Measurements from ENCODE around the gene HSPA8. TPM values are rescaled to one million over a fixed set of nuclear protein-coding genes. Genes with fewer than 3 reads are reported as not detected.
A peak's percentile ranks its signal among the peaks of the same experiment; 100 is the strongest.

Gene HSPA8
- total RNA-seq, 2 donors from 2014 or later = 1,108 to 1,228 TPM

DNA sequence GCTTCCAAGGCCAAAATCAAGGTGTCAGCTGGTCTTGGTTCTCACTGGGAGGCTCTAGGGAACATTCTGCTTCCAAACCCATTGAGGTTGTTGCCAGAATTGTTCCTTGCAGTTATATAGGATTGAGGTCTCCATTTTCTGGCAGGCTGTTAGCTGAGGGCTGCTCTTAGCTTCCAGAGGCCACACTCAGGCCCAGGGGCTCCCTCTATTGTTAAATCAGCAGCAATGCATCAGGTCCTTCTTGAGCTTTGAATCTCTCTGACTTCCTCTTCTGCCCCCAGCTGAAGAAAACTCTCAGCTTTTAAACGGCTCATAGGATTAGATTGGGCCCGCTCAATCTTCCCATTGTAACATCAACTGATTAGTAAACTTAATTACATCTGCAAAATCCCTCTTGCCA, 41.0 kb downstream of the HSPA8 start:
- no peaks in the 10 kb centered on the region for H3K36me3 Mint-ChIP-seq (ENCODE audit: insufficient read depth in 2 of 2)
- H3K4me1 Mint-ChIP-seq (ENCODE audit: low read depth) = peaks cover 15% of the 10 kb centered on the region
- H3K27ac Mint-ChIP-seq = no peak overlapping the region
- peaks cover 17% of the 10 kb centered on the region for H3K27me3 Mint-ChIP-seq (ENCODE audit: low read depth)
- peak; percentile 25 to 36 for DNase-seq
- H3K9me3 Mint-ChIP-seq = no peaks in the 10 kb centered on the region
- H3K4me3 Mint-ChIP-seq = no peak overlapping the region
- peak; percentile 67 to 70 for ATAC-seq (replicated peaks in 1 of 2)

DNA sequence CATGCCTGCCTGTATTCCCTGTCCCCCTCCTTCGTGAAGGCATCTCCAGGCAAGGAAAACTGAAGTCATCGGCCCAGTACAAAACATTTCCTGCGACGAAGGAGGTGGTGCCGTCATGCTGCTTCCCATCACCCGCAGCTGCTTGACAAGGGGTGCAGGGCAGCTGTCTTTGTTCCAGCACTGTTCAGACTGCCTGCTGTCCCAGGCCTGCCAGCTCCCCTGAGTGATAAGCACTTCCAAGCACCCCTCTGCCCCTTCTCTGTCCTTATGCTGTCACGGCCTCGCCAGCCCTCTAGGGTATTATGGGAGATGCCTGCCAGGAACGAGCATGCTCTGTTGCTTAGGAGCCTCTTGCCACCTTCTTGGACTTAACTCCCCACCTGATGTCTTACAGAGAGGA, 43.2 kb downstream of the HSPA8 start:
- H3K9me3 Mint-ChIP-seq = no peaks in the 10 kb centered on the region
- no peaks in the 10 kb centered on the region for H3K36me3 Mint-ChIP-seq (ENCODE audit: insufficient read depth in 2 of 2)
- H3K27me3 Mint-ChIP-seq (ENCODE audit: low read depth) = peaks cover 24% of the 10 kb centered on the region
- H3K27ac Mint-ChIP-seq = no peak overlapping the region
- DNase-seq (no peak), ATAC-seq (replicated peaks in 1 of 2) (no peak)
- H3K4me3 Mint-ChIP-seq = no peak overlapping the region
- H3K4me1 Mint-ChIP-seq (ENCODE audit: low read depth) = peaks cover 15% of the 10 kb centered on the region

DNA sequence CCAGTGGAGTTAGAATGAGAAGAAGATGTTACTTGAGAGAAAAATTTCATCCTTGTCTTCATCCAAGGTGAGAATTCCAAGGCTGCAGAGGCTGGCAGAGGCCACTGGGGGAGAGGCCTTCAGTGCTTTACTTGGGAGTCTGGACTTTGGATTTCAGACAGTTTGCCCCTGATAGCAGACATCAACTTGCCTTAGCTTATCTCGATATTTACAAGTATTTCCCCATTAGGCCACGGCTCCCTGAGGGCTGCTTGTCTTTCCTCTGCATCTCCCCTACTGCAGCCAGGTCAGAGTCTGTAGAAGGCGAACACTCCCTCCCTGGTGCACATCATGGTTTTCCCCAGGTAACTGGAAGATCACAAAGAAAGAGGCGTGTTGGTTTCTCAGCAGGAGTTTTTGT, 50.4 kb downstream of the HSPA8 start:
- Mint-ChIP-seq H3K4me1 (ENCODE audit: low read depth) (no peaks in the 10 kb centered on the region), H3K27ac (no peak overlapping the region)

More for the DNA sequence above, 50.4 kb downstream of the HSPA8 start:
- Mint-ChIP-seq H3K36me3 (ENCODE audit: insufficient read depth in 2 of 2) (no peaks in the 10 kb centered on the region), H3K9me3 (no peaks in the 10 kb centered on the region), H3K4me3 (no peak overlapping the region), H3K27me3 (ENCODE audit: low read depth) (peaks cover 7% of the 10 kb centered on the region)
- ATAC-seq (replicated peaks in 1 of 2) (no peak), DNase-seq (no peak)

Other genes starting within 250 kb of the HSPA8 start
- gene CRTAM, start 223.6 kb downstream of the HSPA8 start, total RNA-seq = 10 to 100 TPM in 1 of 2 donors, 1 to 10 TPM in 1; 9.7 to 12.9 TPM
- 1 to 10 TPM; 5.5 to 6.0 TPM for gene JHY, start 179.4 kb downstream of the HSPA8 start, total RNA-seq
- not detected for gene BSX, start 80.3 kb downstream of the HSPA8 start, total RNA-seq
- under 1 TPM; 0.17 to 0.19 TPM for gene CLMP, start 133.1 kb upstream of the HSPA8 start, total RNA-seq